ENCODE data around the gene TUT4.
"Not testable (repeated sequence)": the region's sequence is repeated elsewhere in the genome, so short reads cannot be mapped to it uniquely, and the experiment has no call there.

TUT4 gene

GRCh38 chr1:52588027-52588426, 35.1 kb upstream of the TUT4 start:
- no peak overlapping the region for H3K4me3 ChIP-seq (replicated peaks; ENCODE audit: low read depth, low read length)
- no peak for DNase-seq (ENCODE audit: low read depth)
- no peak for TF ChIP-seq CTCF (IDR thresholded peaks at IDR 0.05; ENCODE audit: low read length, missing control alignments)

- H3K4me3 ChIP-seq (replicated peaks; ENCODE audit: low read depth, low read length): no peak overlapping the region
- TF ChIP-seq CTCF (IDR thresholded peaks at IDR 0.05; ENCODE audit: low read length, missing control alignments): no peak
- DNase-seq (ENCODE audit: low read depth): no peak
Observed at GRCh38 chr1:52585474-52585873, 32.6 kb upstream of the TUT4 start.

GRCh38 chr1:52582116-52582696, 29.3 kb upstream of the TUT4 start:
- no peak for TF ChIP-seq CTCF (IDR thresholded peaks at IDR 0.05; ENCODE audit: low read length, missing control alignments)
- DNase-seq (ENCODE audit: low read depth): no peak
- no peak overlapping the region for H3K4me3 ChIP-seq (replicated peaks; ENCODE audit: low read depth, low read length)

GRCh38 chr1:52580283-52580682, 27.4 kb upstream of the TUT4 start:
- TF ChIP-seq CTCF (IDR thresholded peaks at IDR 0.05; ENCODE audit: low read length, missing control alignments): no peak
- DNase-seq (ENCODE audit: low read depth): no peak
- H3K4me3 ChIP-seq (replicated peaks; ENCODE audit: low read depth, low read length): no peak overlapping the region

- DNase-seq (ENCODE audit: low read depth): peak; percentile 18
- H3K4me3 ChIP-seq (replicated peaks; ENCODE audit: low read depth, low read length): no peak overlapping the region
- no peak for TF ChIP-seq CTCF (IDR thresholded peaks at IDR 0.05; ENCODE audit: low read length, missing control alignments)
Observed at GRCh38 chr1:52579415-52579814, 26.5 kb upstream of the TUT4 start.

GRCh38 chr1:52578066-52578465, 25.2 kb upstream of the TUT4 start:
- DNase-seq (ENCODE audit: low read depth); H3K4me3 ChIP-seq (replicated peaks; ENCODE audit: low read depth, low read length): not testable (repeated sequence)

GRCh38 chr1:52576074-52576473, 23.2 kb upstream of the TUT4 start:
- H3K4me3 ChIP-seq (replicated peaks; ENCODE audit: low read depth, low read length): no peak overlapping the region
- TF ChIP-seq CTCF (IDR thresholded peaks at IDR 0.05; ENCODE audit: low read length, missing control alignments): no peak
- no peak for DNase-seq (ENCODE audit: low read depth)

All from fibroblast of pulmonary artery (primary cell).